ENCODE data around the gene CERT1. TPM values are rescaled to one million over a fixed set of nuclear protein-coding genes. Genes with fewer than 3 reads are reported as not detected.

The CERT1 gene
- total RNA-seq, 1 donor from 2014 or later = 45.4 TPM

GRCh38 chr5:75524071-75524470, 12.6 kb upstream of the CERT1 start:
- peaks cover 2% of the 10 kb centered on the region for H3K4me1 Mint-ChIP-seq (ENCODE audit: low read depth, unreplicated experiment)
- DNase-seq = no peak
- peaks cover 7% of the 10 kb centered on the region for H3K9me3 Mint-ChIP-seq (ENCODE audit: unreplicated experiment)
- no peak overlapping the region for H3K4me3 Mint-ChIP-seq (ENCODE audit: unreplicated experiment)
- peaks cover 18% of the 10 kb centered on the region for H3K36me3 Mint-ChIP-seq (ENCODE audit: unreplicated experiment)
- TF ChIP-seq CTCF (IDR thresholded peaks at IDR 0.05; ENCODE audit: partially characterized antibody, unreplicated experiment) = no peak
- H3K27me3 Mint-ChIP-seq (ENCODE audit: unreplicated experiment) = no peaks in the 10 kb centered on the region
- H3K27ac Mint-ChIP-seq (ENCODE audit: unreplicated experiment) = no peak overlapping the region

- Mint-ChIP-seq H3K4me1 (ENCODE audit: low read depth, unreplicated experiment) (peaks cover 2% of the 10 kb centered on the region), H3K4me3 (ENCODE audit: unreplicated experiment) (no peak overlapping the region), H3K27me3 (ENCODE audit: unreplicated experiment) (no peaks in the 10 kb centered on the region), H3K9me3 (ENCODE audit: unreplicated experiment) (peaks cover 7% of the 10 kb centered on the region), H3K36me3 (ENCODE audit: unreplicated experiment) (peaks cover 18% of the 10 kb centered on the region), H3K27ac (ENCODE audit: unreplicated experiment) (no peak overlapping the region)
- no peak for TF ChIP-seq CTCF (IDR thresholded peaks at IDR 0.05; ENCODE audit: partially characterized antibody, unreplicated experiment)
- no peak for DNase-seq
These were observed 11.8 kb upstream of the CERT1 start for GRCh38 chr5:75523275-75523674.

- Mint-ChIP-seq H3K9me3 (ENCODE audit: unreplicated experiment) (peaks cover 7% of the 10 kb centered on the region), H3K4me3 (ENCODE audit: unreplicated experiment) (no peak overlapping the region), H3K4me1 (ENCODE audit: low read depth, unreplicated experiment) (peaks cover 2% of the 10 kb centered on the region), H3K27ac (ENCODE audit: unreplicated experiment) (no peak overlapping the region), H3K27me3 (ENCODE audit: unreplicated experiment) (no peaks in the 10 kb centered on the region), H3K36me3 (ENCODE audit: unreplicated experiment) (peaks cover 18% of the 10 kb centered on the region)
- no peak for DNase-seq
- no peak for TF ChIP-seq CTCF (IDR thresholded peaks at IDR 0.05; ENCODE audit: partially characterized antibody, unreplicated experiment)
These were observed 11.1 kb upstream of the CERT1 start for GRCh38 chr5:75522542-75522941.

GRCh38 chr5:75522025-75522424, 10.6 kb upstream of the CERT1 start:
- DNase-seq = no peak
- Mint-ChIP-seq H3K27ac (ENCODE audit: unreplicated experiment) (no peak overlapping the region), H3K27me3 (ENCODE audit: unreplicated experiment) (no peaks in the 10 kb centered on the region), H3K4me3 (ENCODE audit: unreplicated experiment) (no peak overlapping the region), H3K36me3 (ENCODE audit: unreplicated experiment) (peaks cover 18% of the 10 kb centered on the region), H3K4me1 (ENCODE audit: low read depth, unreplicated experiment) (peaks cover 2% of the 10 kb centered on the region), H3K9me3 (ENCODE audit: unreplicated experiment) (peaks cover 7% of the 10 kb centered on the region)
- TF ChIP-seq CTCF (IDR thresholded peaks at IDR 0.05; ENCODE audit: partially characterized antibody, unreplicated experiment) = no peak

- H3K9me3 Mint-ChIP-seq (ENCODE audit: unreplicated experiment) = peaks cover 7% of the 10 kb centered on the region
- no peak overlapping the region for H3K27ac Mint-ChIP-seq (ENCODE audit: unreplicated experiment)
- no peak for DNase-seq
- H3K4me1 Mint-ChIP-seq (ENCODE audit: low read depth, unreplicated experiment) = peaks cover 2% of the 10 kb centered on the region
- peaks cover 18% of the 10 kb centered on the region for H3K36me3 Mint-ChIP-seq (ENCODE audit: unreplicated experiment)
- no peak overlapping the region for H3K4me3 Mint-ChIP-seq (ENCODE audit: unreplicated experiment)
- no peak for TF ChIP-seq CTCF (IDR thresholded peaks at IDR 0.05; ENCODE audit: partially characterized antibody, unreplicated experiment)
- no peaks in the 10 kb centered on the region for H3K27me3 Mint-ChIP-seq (ENCODE audit: unreplicated experiment)
These were observed 9.8 kb upstream of the CERT1 start for GRCh38 chr5:75521195-75521594.

Measured in glutamatergic neuron (in vitro differentiated cells).